Chondrocyte (in vitro differentiated cells): Measurements from ENCODE around the gene IFNLR1. TPM values are rescaled to one million over a fixed set of nuclear protein-coding genes. Genes with fewer than 3 reads are reported as not detected.

ENCODE experiments used
- DNase-seq: peaks from one replicate; pipeline ENCODE4 v3.0.0; 2021; ENCODE audit warnings: mixed read lengths, low spot score
- H3K27ac Mint-ChIP-seq: one replicate; pipeline ENCODE4 v1.8.0; 2021; ENCODE audit warnings: mild to moderate bottlenecking, moderate library complexity, mixed read lengths; ENCODE audit not compliant: unreplicated experiment
- H3K27me3 Mint-ChIP-seq: 2 replicates; pipeline ENCODE4 v1.8.0; 2021; ENCODE audit warnings: low read depth, mixed read lengths
- H3K36me3 Mint-ChIP-seq: 2 replicates; pipeline ENCODE4 v1.8.0; 2021; ENCODE audit warnings: low read depth, mixed read lengths
- H3K4me1 Mint-ChIP-seq: 2 replicates; pipeline ENCODE4 v1.8.0; 2021; ENCODE audit warnings: low read depth, mild to moderate bottlenecking, mixed read lengths
- H3K4me3 Mint-ChIP-seq: one replicate; pipeline ENCODE4 v1.8.0; 2021; ENCODE audit warnings: mild to moderate bottlenecking, moderate library complexity, mixed read lengths; ENCODE audit not compliant: unreplicated experiment
- H3K9me3 Mint-ChIP-seq: 2 replicates; pipeline ENCODE4 v1.8.0; 2021; ENCODE audit warnings: low read depth, mixed read lengths
- total RNA-seq: library from RNA; stranded (reverse); gene quantifications from 3 replicates; pipeline ENCODE4 v1.2.1, GENCODE V29; 2021
- TF ChIP-seq, protein P1 (sequence below): fragments of 200-600 bp; sonication (generic); IDR thresholded peaks from 2 replicates; pipeline ENCODE4 v1.5.0; 2021; ENCODE audit warnings: antibody characterized with exemption, mild to moderate bottlenecking, moderate library complexity

Gene IFNLR1
- total RNA-seq, 1 donor from 2014 or later = 0.12 TPM

GRCh38 chr1:24123611-24124010 is 63.5 kb downstream of the IFNLR1 start:
- no peak for DNase-seq
- Mint-ChIP-seq H3K36me3 (no peaks in the 10 kb centered on the region), H3K4me3 (no peak overlapping the region), H3K27me3 (no peaks in the 10 kb centered on the region), H3K27ac (no peak overlapping the region), H3K9me3 (no peaks in the 10 kb centered on the region), H3K4me1 (peaks cover 25% of the 10 kb centered on the region)
- TF ChIP-seq, protein P1, sequence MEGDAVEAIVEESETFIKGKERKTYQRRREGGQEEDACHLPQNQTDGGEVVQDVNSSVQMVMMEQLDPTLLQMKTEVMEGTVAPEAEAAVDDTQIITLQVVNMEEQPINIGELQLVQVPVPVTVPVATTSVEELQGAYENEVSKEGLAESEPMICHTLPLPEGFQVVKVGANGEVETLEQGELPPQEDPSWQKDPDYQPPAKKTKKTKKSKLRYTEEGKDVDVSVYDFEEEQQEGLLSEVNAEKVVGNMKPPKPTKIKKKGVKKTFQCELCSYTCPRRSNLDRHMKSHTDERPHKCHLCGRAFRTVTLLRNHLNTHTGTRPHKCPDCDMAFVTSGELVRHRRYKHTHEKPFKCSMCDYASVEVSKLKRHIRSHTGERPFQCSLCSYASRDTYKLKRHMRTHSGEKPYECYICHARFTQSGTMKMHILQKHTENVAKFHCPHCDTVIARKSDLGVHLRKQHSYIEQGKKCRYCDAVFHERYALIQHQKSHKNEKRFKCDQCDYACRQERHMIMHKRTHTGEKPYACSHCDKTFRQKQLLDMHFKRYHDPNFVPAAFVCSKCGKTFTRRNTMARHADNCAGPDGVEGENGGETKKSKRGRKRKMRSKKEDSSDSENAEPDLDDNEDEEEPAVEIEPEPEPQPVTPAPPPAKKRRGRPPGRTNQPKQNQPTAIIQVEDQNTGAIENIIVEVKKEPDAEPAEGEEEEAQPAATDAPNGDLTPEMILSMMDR = no peak

DNA sequence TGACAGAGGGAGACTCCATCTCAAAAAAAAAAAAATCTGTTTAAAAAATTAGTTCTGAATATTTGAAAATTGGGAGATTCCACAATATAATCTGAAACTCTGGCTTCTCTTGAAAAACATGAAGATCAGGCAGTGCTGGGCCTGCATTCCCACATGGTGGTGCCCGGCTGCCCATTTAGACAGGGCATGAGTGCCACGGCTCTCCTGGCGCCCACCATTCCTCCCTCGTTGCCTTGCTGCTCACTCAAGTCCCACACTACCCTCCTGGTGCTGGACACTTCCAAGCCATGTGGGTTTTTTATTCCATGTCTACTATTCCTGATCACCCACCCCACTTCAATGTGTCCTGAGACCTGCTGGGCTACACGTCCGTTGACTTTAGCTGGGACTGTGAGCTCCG is 64.3 kb downstream of the IFNLR1 start:
- Mint-ChIP-seq H3K4me1 (peaks cover 33% of the 10 kb centered on the region), H3K27me3 (no peaks in the 10 kb centered on the region), H3K36me3 (no peaks in the 10 kb centered on the region), H3K9me3 (no peaks in the 10 kb centered on the region), H3K4me3 (no peak overlapping the region), H3K27ac (no peak overlapping the region)
- TF ChIP-seq, protein P1 = no peak
- no peak for DNase-seq

DNA sequence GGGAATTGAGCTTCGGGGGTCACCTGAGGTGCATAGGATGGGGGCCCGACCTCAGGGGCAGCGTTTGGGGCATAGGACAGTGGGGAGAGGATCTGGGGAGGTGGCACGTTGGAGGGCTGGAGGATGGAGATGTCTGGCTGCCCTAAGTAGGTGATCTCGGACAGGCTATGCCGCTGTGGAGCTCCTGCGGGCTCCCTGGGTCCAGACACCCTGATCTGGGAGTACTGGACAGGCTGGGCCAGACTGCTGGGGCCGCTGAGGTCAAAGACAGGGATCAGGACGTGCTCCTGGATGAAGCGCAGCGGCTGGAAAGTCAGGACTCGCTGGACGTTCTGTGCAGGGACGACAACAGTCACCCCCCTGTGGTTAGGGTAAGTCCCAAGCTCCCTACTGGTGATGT is 65.7 kb downstream of the IFNLR1 start:
- H3K36me3 Mint-ChIP-seq = no peaks in the 10 kb centered on the region
- no peaks in the 10 kb centered on the region for H3K9me3 Mint-ChIP-seq
- DNase-seq = no peak
- TF ChIP-seq, protein P1 = no peak
- no peak overlapping the region for H3K27ac Mint-ChIP-seq
- no peak overlapping the region for H3K4me3 Mint-ChIP-seq
- H3K4me1 Mint-ChIP-seq = peaks cover 44% of the 10 kb centered on the region
- H3K27me3 Mint-ChIP-seq = no peaks in the 10 kb centered on the region

DNA sequence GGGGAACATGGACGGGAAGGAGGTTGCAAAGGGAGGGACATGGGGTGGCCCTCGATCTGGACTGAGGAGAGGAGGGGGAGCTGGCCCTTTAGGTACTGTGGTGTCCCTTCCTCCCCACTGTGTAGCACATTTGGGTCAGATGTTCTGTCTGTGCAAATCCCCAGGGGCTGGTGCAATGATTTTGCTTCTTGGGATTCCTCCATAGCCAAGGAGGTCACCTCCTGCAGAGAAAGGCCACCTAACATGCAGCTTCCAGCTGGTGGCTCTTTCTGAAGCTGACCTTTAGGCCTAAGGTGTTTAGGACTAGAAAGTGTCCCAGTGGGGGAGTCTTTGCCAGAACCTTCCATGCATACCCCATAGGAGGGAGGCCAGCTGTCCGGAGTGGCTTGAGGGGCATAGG is 66.1 kb downstream of the IFNLR1 start:
- H3K36me3 Mint-ChIP-seq = no peaks in the 10 kb centered on the region
- no peak for DNase-seq
- H3K9me3 Mint-ChIP-seq = no peaks in the 10 kb centered on the region
- H3K27ac Mint-ChIP-seq = no peak overlapping the region
- no peak overlapping the region for H3K4me3 Mint-ChIP-seq
- TF ChIP-seq, protein P1 = no peak
- no peaks in the 10 kb centered on the region for H3K27me3 Mint-ChIP-seq
- peaks cover 41% of the 10 kb centered on the region for H3K4me1 Mint-ChIP-seq

GRCh38 chr1:24119859-24120756 is 67.0 kb downstream of the IFNLR1 start:
- Mint-ChIP-seq H3K27ac (peak overlapping the region; percentile 65), H3K4me3 (no peak overlapping the region), H3K27me3 (no peaks in the 10 kb centered on the region), H3K9me3 (no peaks in the 10 kb centered on the region), H3K4me1 (peaks cover 38% of the 10 kb centered on the region), H3K36me3 (no peaks in the 10 kb centered on the region)
- no peak for DNase-seq
- TF ChIP-seq, protein P1 = no peak
